WI38 (cell line): ENCODE measurements around the gene ANKIB1.

ENCODE experiments used
- H3K4me3 ChIP-seq: 2 replicates; pipeline ENCODE4 v1.5.1; 2011; ENCODE audit warnings: low read depth, mild to moderate bottlenecking, control low read depth, low read length
- TF ChIP-seq, protein P1 (sequence below): IDR thresholded peaks from 2 replicates; pipeline ENCODE4 v1.5.1; 2012; ENCODE audit warnings: low read depth, mild to moderate bottlenecking, control low read depth, low read length

ANKIB1 gene

GRCh38 chr7:92330835-92331438, 85.2 kb downstream of the ANKIB1 start:
- no peak overlapping the region for H3K4me3 ChIP-seq
- TF ChIP-seq, protein P1, sequence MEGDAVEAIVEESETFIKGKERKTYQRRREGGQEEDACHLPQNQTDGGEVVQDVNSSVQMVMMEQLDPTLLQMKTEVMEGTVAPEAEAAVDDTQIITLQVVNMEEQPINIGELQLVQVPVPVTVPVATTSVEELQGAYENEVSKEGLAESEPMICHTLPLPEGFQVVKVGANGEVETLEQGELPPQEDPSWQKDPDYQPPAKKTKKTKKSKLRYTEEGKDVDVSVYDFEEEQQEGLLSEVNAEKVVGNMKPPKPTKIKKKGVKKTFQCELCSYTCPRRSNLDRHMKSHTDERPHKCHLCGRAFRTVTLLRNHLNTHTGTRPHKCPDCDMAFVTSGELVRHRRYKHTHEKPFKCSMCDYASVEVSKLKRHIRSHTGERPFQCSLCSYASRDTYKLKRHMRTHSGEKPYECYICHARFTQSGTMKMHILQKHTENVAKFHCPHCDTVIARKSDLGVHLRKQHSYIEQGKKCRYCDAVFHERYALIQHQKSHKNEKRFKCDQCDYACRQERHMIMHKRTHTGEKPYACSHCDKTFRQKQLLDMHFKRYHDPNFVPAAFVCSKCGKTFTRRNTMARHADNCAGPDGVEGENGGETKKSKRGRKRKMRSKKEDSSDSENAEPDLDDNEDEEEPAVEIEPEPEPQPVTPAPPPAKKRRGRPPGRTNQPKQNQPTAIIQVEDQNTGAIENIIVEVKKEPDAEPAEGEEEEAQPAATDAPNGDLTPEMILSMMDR, result no peak

- TF ChIP-seq, protein P1, result no peak
- H3K4me3 ChIP-seq, result no peak overlapping the region
These were observed 85.7 kb downstream of the ANKIB1 start for GRCh38 chr7:92331508-92331907.

DNA sequence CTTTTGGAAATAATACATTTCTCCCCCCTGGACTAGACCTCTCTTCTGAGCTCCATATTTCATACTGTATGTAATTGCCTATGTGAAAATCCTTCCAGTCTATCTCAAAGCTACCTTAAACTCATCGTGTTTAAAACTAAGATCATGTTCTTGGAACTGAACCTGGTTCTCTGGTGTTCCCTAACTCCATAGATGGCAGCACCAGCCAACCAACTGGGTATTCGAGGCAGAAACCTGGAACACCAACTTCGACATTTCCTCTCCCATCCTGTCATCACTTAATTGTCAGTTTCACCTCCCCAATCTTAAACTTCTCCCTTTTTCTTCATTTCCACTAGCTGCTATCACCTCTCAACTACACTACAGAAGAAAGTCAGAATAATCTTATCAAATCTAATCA, 87.0 kb downstream of the ANKIB1 start:
- no peak overlapping the region for H3K4me3 ChIP-seq
- TF ChIP-seq, protein P1, result no peak

DNA sequence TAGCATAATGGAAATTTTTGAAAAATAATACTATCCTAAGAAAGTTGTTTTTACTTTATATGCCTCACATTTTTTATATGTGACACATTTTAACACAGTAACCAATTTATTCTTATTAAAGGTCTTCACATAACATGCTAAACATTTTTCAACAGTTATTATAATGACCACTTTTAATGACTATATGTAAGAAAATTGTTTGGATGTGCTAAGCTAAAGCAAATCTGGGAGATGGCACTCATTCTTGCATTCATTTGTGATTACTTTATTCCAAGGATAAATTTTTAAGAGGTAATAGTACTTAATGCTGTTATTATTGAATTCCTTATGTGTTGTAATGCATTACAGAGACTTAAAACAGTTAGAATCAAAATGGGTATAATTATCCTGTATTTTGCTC, 88.1 kb downstream of the ANKIB1 start:
- H3K4me3 ChIP-seq, result no peak overlapping the region
- TF ChIP-seq, protein P1, result no peak

- no peak overlapping the region for H3K4me3 ChIP-seq
- TF ChIP-seq, protein P1, result no peak
These were observed 89.8 kb downstream of the ANKIB1 start for GRCh38 chr7:92335574-92335973.

DNA sequence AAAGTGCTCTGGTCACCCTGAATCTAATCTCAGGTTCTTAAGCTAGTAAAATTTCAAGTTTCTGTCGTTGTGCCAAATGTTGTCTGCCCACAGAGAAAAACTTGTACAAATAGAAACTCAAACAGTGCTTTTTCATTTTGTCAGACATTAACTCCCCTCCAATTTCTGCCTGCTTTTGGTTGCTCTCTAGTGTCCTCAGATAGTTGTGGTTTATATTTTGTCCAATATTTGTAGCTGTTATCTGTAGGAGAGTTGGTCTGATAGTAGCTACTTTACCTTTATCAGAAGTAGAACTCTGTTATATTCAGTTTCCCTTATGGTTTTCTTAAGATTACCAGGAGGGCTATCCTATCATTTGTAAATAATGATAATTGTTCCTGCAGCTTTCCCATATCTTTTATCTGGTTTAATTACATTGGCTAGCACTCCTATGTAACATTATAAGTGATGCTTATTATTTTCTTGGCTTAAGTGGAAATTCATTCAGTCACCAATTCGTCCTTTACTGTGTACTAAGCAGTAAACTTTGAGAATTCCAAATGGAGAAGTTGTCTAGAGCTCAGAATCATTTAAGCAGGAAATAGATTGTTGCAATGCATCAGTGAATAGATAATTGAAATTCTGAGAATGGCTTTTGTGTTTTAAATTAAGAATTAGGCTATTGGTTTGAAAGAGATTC, 91.0 kb downstream of the ANKIB1 start:
- H3K4me3 ChIP-seq, result no peak overlapping the region
- TF ChIP-seq, protein P1, result no peak

DNA sequence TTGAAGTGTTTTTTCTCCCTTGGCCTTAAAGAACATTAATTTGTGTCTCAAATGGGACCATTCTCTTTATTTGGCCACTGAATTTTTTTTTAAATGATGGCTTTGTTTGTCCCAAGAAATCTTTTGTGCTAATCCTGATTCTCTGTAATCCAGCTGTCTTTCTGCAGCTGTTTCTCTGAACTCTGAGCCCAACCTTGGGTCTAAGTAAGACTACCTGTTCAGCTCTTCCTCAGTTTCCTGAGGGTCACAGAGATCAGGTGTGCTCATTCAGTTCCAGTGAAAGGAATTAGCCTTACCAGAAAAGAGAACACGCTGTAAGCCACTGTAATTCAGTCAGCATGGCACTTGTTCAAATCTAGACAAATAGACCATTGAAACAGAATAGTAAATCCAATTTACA, 94.2 kb downstream of the ANKIB1 start:
- TF ChIP-seq, protein P1, result no peak
- no peak overlapping the region for H3K4me3 ChIP-seq
